Posterior cingulate gyrus (tissue), 11 donors: Measurements from ENCODE around the gene CLUH.
"Not testable (repeated sequence)": the region's sequence is repeated elsewhere in the genome, so short reads cannot be mapped to it uniquely, and the experiment has no call there.

Source experiments
- DNase-seq, 10 donors: peaks; one replicate each; pipeline versions ENCODE4 v3.0.0 to v3.0.0-alpha.2; 2020 to 2021; ENCODE audit warnings: mixed read lengths in 3 of 10
- intact Hi-C: fragments of 100-400 bp; cut with DNase I; formaldehyde crosslinking; loops from one replicate; pipeline ENCODE4 v1.15.1; 2023

Gene CLUH

GRCh38 chr17:2690165-2691068 is 21.1 kb downstream of the CLUH start:
- DNase-seq = peak in 4 of 10 donors; percentile 6 to 73 (median 62)
- intact Hi-C loops = no loop called here

- intact Hi-C loops = no loop called here
- DNase-seq = peak in 3 of 10 donors; percentile 13 to 88 (median 83)
Observed at GRCh38 chr17:2689411-2690164, 22.0 kb downstream of the CLUH start.

GRCh38 chr17:2688351-2689342 is 22.9 kb downstream of the CLUH start:
- intact Hi-C loops = no loop called here
- peak in 3 of 10 donors; percentile 13 to 81 (median 80) for DNase-seq

- intact Hi-C loops = no loop called here
- peak in 1 of 10 donors; percentile 70 for DNase-seq
Observed at GRCh38 chr17:2687074-2687418, 24.5 kb downstream of the CLUH start.

GRCh38 chr17:2685696-2686095 is 25.9 kb downstream of the CLUH start:
- peak in 2 of 10 donors; percentile 63 to 76 for DNase-seq
- intact Hi-C loops = no loop called here

GRCh38 chr17:2684549-2684948 is 27.0 kb downstream of the CLUH start:
- DNase-seq = peak in 1 of 10 donors; percentile 79
- intact Hi-C loops = loop anchor here (5.0 kb wide), 1 partner anchor 87 kb away; no protein-coding TSS in a partner anchor

- intact Hi-C loops = loop anchor here (5.0 kb wide), 1 partner anchor 87 kb away; no protein-coding TSS in a partner anchor
- no peak for DNase-seq
Observed at GRCh38 chr17:2683912-2684311, 27.7 kb downstream of the CLUH start.

- intact Hi-C loops = loop anchor here (5.0 kb wide), 1 partner anchor 85 kb away; no protein-coding TSS in a partner anchor
- DNase-seq = no peak
Observed at GRCh38 chr17:2682176-2682938, 29.2 kb downstream of the CLUH start.

GRCh38 chr17:2681650-2682049 is 29.9 kb downstream of the CLUH start:
- intact Hi-C loops = loop anchor here (5.0 kb wide), 1 partner anchor 84 kb away; no protein-coding TSS in a partner anchor
- DNase-seq = no peak

- DNase-seq = no peak
- intact Hi-C loops = loop anchor here (5.0 kb wide), 1 partner anchor 84 kb away; no protein-coding TSS in a partner anchor
Observed at GRCh38 chr17:2680961-2681360, 30.6 kb downstream of the CLUH start.

GRCh38 chr17:2679247-2679646 is 32.3 kb downstream of the CLUH start:
- DNase-seq, intact Hi-C loops: not testable (repeated sequence)

- intact Hi-C loops = no loop called here
Observed at GRCh38 chr17:2672026-2672425, 39.5 kb downstream of the CLUH start.

GRCh38 chr17:2660410-2660809 is 51.2 kb downstream of the CLUH start:
- DNase-seq, intact Hi-C loops: not testable (repeated sequence)

More at GRCh38 chr17:2672026-2672425, 39.5 kb downstream of the CLUH start:
- no peak for DNase-seq

- DNase-seq, intact Hi-C loops: not testable (repeated sequence)
Observed at GRCh38 chr17:2659337-2659736, 52.2 kb downstream of the CLUH start.

GRCh38 chr17:2656283-2656682 is 55.3 kb downstream of the CLUH start:
- DNase-seq = no peak
- intact Hi-C loops = no loop called here

GRCh38 chr17:2655546-2655945 is 56.0 kb downstream of the CLUH start:
- intact Hi-C loops = no loop called here
- no peak for DNase-seq

GRCh38 chr17:2652911-2653310 is 58.7 kb downstream of the CLUH start:
- DNase-seq, intact Hi-C loops: not testable (repeated sequence)

- intact Hi-C loops = no loop called here
Observed at GRCh38 chr17:2649191-2649590, 62.4 kb downstream of the CLUH start.

GRCh38 chr17:2647957-2648356 is 63.6 kb downstream of the CLUH start:
- intact Hi-C loops = no loop called here
- DNase-seq = no peak

More at GRCh38 chr17:2649191-2649590, 62.4 kb downstream of the CLUH start:
- no peak for DNase-seq
